Uterus (tissue), 2 donors: ENCODE data around the gene EDEM3.

Experiments
- POLR2A ChIP-seq, 2 donors: fragments of 450-650 bp; IDR thresholded peaks; one replicate each; pipeline ENCODE4 v1.6.1; 2016; ENCODE audit warnings: antibody characterized with exemption in 2 of 2, mild to moderate bottlenecking in 1 of 2, moderate library complexity in 1 of 2
- TF ChIP-seq, protein P1 (sequence below), 4 experiments: fragments of 200-600 bp in 2 of 4; fragments of 450-650 bp in 2 of 4; sonication (generic) in 2 of 4; IDR thresholded peaks; one replicate each; pipeline ENCODE4 v1.5.1; 2016 to 2019; ENCODE audit warnings: antibody characterized with exemption in 4 of 4, mild to moderate bottlenecking in 2 of 4, moderate library complexity in 1 of 4

DNA sequence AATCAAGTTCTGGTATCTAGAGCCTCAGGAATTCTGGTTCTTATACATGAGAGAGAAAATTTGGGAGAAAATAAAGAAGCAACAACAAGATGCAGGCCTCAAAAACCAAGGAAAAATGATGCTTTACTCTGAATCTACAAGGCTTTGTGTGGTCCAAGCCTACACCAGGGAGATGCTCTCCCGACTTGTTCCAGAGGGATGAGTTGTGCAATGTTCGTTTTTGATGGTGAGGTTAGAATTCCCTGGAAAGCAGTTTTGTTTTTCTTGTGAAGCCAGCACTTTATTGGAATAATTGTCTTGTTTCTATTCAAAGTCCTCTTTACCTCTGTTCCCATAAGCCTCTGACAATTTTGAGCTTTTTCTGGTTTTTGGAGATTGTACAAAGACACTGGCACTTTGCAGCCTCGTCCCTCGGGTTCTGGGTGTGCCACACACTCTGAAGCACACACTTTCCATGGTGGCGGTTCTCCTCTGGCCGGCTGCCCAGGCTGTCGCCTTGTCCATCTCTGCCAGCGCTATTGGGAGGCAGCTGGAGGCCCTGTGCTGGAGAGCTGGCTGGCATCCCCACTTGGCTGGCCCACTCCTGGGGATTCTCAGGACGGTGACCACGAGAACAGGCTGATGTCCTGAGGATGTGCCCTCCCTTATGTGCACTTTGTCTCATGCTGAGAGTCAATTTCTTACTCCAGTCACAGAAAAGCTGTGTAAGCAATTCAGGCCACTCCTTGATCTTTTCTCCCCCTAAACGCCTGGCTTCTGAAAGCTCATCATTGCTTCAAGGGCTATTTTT is 70.2 kb downstream of the EDEM3 start:
- TF ChIP-seq POLR2A (IDR thresholded peaks at IDR 0.05), result no peak
- TF ChIP-seq, protein P1, sequence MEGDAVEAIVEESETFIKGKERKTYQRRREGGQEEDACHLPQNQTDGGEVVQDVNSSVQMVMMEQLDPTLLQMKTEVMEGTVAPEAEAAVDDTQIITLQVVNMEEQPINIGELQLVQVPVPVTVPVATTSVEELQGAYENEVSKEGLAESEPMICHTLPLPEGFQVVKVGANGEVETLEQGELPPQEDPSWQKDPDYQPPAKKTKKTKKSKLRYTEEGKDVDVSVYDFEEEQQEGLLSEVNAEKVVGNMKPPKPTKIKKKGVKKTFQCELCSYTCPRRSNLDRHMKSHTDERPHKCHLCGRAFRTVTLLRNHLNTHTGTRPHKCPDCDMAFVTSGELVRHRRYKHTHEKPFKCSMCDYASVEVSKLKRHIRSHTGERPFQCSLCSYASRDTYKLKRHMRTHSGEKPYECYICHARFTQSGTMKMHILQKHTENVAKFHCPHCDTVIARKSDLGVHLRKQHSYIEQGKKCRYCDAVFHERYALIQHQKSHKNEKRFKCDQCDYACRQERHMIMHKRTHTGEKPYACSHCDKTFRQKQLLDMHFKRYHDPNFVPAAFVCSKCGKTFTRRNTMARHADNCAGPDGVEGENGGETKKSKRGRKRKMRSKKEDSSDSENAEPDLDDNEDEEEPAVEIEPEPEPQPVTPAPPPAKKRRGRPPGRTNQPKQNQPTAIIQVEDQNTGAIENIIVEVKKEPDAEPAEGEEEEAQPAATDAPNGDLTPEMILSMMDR (IDR thresholded peaks at IDR 0.05), result no peak
